ENCODE data around the gene PCNT. TPM values are rescaled to one million over a fixed set of nuclear protein-coding genes. Genes with fewer than 3 reads are reported as not detected.

PCNT gene
- total and polyA plus RNA-seq, 4 donors, result 6.4 to 33.0 (median 26.2) TPM

DNA sequence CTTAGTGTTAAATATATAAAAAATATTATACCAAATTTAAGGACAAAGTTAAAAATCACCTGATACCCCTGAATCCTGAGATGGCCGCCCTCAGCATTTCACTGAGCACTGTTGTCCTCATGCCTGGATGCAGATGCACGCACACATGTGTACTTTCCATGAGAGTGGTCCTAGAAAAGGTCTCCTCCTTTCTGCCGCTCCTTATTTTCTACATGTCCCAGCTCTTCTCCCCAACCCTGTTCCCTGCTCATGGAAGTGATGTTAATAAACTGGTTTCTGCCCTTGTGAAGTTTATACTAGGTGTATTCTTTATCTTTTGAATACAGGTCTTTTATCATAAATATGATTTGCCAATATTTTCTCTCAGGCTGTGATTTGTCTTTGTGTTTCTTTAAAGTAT lies 167.6 kb downstream of the PCNT start:
- Histone ChIP-seq H3K4me1 (ENCODE audit: control insufficient read depth in 1 of 2, insufficient read depth in 2 of 2, low read length in 2 of 2) (no peaks in the 10 kb centered on the region), H3K9me3 (ENCODE audit: control insufficient read depth, low read length) (no peaks in the 10 kb centered on the region), H3K36me3 (ENCODE audit: control insufficient read depth in 1 of 2, insufficient read depth in 2 of 2, low read length in 1 of 2) (peaks cover 0 to 5% of the 10 kb centered on the region in 2 donors), H3K27me3 (ENCODE audit: control insufficient read depth in 1 of 2, insufficient read depth in 2 of 2, low read length in 1 of 2) (no peaks in the 10 kb centered on the region), H3K27ac (ENCODE audit: low read depth in 1 of 2, low read length in 2 of 2) (no peak overlapping the region), H3K4me3 (ENCODE audit: low read length in 2 of 2) (no peak overlapping the region)
- ATAC-seq (ENCODE audit: low FRiP score), result no peak
- DNase-seq, result no peak
- intact Hi-C loops (cut with DNase I), result no loop called here
- 97 to 98% methylated on average over 3 of the region's 3 CpGs for WGBS, 2 donors

DNA sequence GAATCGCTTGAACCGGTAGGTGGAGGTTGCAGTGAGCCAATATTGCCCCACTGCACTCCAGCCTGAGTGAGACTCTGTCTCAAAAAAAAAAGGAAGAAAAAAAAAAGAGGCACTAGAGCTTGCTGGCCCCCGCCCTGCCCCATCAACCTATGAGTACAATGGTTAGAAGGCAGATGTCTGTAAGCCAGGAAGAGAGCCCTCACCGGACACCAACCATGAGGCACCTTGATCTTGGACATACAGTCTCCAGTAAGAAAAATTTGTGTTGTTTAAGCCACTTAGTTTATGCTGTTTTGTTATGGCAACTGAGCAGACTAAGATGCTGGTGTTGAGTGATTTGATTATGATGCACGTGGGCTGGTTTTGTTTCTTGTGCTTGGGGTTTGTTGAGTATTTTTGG lies 168.9 kb downstream of the PCNT start:
- Histone ChIP-seq H3K36me3 (ENCODE audit: control insufficient read depth in 1 of 2, insufficient read depth in 2 of 2, low read length in 1 of 2) (peaks cover 1 to 5% of the 10 kb centered on the region in 2 donors), H3K9me3 (ENCODE audit: control insufficient read depth, low read length) (no peaks in the 10 kb centered on the region), H3K4me1 (ENCODE audit: control insufficient read depth in 1 of 2, insufficient read depth in 2 of 2, low read length in 2 of 2) (no peaks in the 10 kb centered on the region), H3K4me3 (ENCODE audit: low read length in 2 of 2) (no peak overlapping the region), H3K27me3 (ENCODE audit: control insufficient read depth in 1 of 2, insufficient read depth in 2 of 2, low read length in 1 of 2) (no peaks in the 10 kb centered on the region), H3K27ac (ENCODE audit: low read depth in 1 of 2, low read length in 2 of 2) (no peak overlapping the region)
- DNase-seq, result no peak
- ATAC-seq (ENCODE audit: low FRiP score), result no peak
- 84 to 88% methylated on average over 5 of the region's 5 CpGs for WGBS, 2 donors
- intact Hi-C loops (cut with DNase I), result no loop called here

- no peak overlapping the region for H3K4me3 ChIP-seq (ENCODE audit: low read length in 2 of 2)
- H3K27me3 ChIP-seq (ENCODE audit: control insufficient read depth in 1 of 2, insufficient read depth in 2 of 2, low read length in 1 of 2), result no peaks in the 10 kb centered on the region
- no peak overlapping the region for H3K27ac ChIP-seq (ENCODE audit: low read depth in 1 of 2, low read length in 2 of 2)
- no peak for DNase-seq
- peaks cover 5% of the 10 kb centered on the region in 2 donors for H3K36me3 ChIP-seq (ENCODE audit: control insufficient read depth in 1 of 2, insufficient read depth in 2 of 2, low read length in 1 of 2)
- H3K9me3 ChIP-seq (ENCODE audit: control insufficient read depth, low read length), result no peaks in the 10 kb centered on the region
- intact Hi-C loops (cut with DNase I), result no loop called here
- 98% methylated on average over 6 of the region's 6 CpGs for WGBS, 2 donors
- no peaks in the 10 kb centered on the region for H3K4me1 ChIP-seq (ENCODE audit: control insufficient read depth in 1 of 2, insufficient read depth in 2 of 2, low read length in 2 of 2)
- no peak for ATAC-seq (ENCODE audit: low FRiP score)
These were observed 169.9 kb downstream of the PCNT start for GRCh38 chr21:46493828-46494227.

Other genes starting within 250 kb of the PCNT start
- 1,000 to 10,000 TPM; 1,386 to 1,431 TPM for gene COL6A2, start 226.0 kb upstream of the PCNT start, total RNA-seq
- 1,000 to 10,000 TPM in 1 of 2 donors, 100 to 1,000 TPM in 1; 335 to 3,611 TPM for gene COL6A2, start 226.0 kb upstream of the PCNT start, polyA plus RNA-seq
- 1 to 10 TPM; 1.1 to 2.6 TPM for gene FTCD, start 168.6 kb upstream of the PCNT start, total RNA-seq
- gene FTCD, start 168.6 kb upstream of the PCNT start, polyA plus RNA-seq, result 1 to 10 TPM in 1 of 2 donors, under 1 TPM in 1; 0.50 to 8.7 TPM
- 10 to 100 TPM in 1 of 2 donors, 1 to 10 TPM in 1; 5.2 to 12.4 TPM for gene SPATC1L, start 139.7 kb upstream of the PCNT start, total RNA-seq
- 10 to 100 TPM in 1 of 2 donors, 1 to 10 TPM in 1; 2.4 to 47.9 TPM for gene SPATC1L, start 139.7 kb upstream of the PCNT start, polyA plus RNA-seq
- 10 to 100 TPM; 60.2 to 85.2 TPM for gene LSS, start 95.4 kb upstream of the PCNT start, total RNA-seq
- 10 to 100 TPM in 1 of 2 donors, 1 to 10 TPM in 1; 9.3 to 52.0 TPM for gene LSS, start 95.4 kb upstream of the PCNT start, polyA plus RNA-seq
- gene MCM3AP, start 38.5 kb upstream of the PCNT start, total RNA-seq, result 100 to 1,000 TPM in 1 of 2 donors, 10 to 100 TPM in 1; 73.0 to 111 TPM
- gene MCM3AP, start 38.5 kb upstream of the PCNT start, polyA plus RNA-seq, result 10 to 100 TPM; 14.7 to 61.1 TPM
- 10 to 100 TPM in 1 of 2 donors, 1 to 10 TPM in 1; 7.7 to 11.3 TPM for gene YBEY, start 37.8 kb upstream of the PCNT start, total RNA-seq
- 10 to 100 TPM; 15.7 to 16.7 TPM for gene YBEY, start 37.8 kb upstream of the PCNT start, polyA plus RNA-seq
- 1 to 10 TPM in 1 of 2 donors, under 1 TPM in 1; 0.81 to 3.7 TPM for gene C21orf58, start 286 bp upstream of the PCNT start, total RNA-seq
- gene C21orf58, start 286 bp upstream of the PCNT start, polyA plus RNA-seq, result 1 to 10 TPM in 1 of 2 donors, under 1 TPM in 1; 0.38 to 2.5 TPM
- 10 to 100 TPM; 33.5 to 61.5 TPM for gene DIP2A, start 134.7 kb downstream of the PCNT start, total RNA-seq
- 10 to 100 TPM in 1 of 2 donors, 1 to 10 TPM in 1; 5.3 to 22.6 TPM for gene DIP2A, start 134.7 kb downstream of the PCNT start, polyA plus RNA-seq

Measured in aorta (tissue), 5 donors.